Activated naive CD4-positive, alpha-beta T cell treated with Interleukin-2 at 50 U/mL for 16 hours (primary cell): ENCODE results near the gene HDGFL3.
"Not testable (repeated sequence)": the region's sequence is repeated elsewhere in the genome, so short reads cannot be mapped to it uniquely, and the experiment has no call there.

Source experiments
- DNase-seq: peaks from one replicate; pipeline ENCODE4 v3.0.0-alpha.2; 2020

HDGFL3 gene

DNA sequence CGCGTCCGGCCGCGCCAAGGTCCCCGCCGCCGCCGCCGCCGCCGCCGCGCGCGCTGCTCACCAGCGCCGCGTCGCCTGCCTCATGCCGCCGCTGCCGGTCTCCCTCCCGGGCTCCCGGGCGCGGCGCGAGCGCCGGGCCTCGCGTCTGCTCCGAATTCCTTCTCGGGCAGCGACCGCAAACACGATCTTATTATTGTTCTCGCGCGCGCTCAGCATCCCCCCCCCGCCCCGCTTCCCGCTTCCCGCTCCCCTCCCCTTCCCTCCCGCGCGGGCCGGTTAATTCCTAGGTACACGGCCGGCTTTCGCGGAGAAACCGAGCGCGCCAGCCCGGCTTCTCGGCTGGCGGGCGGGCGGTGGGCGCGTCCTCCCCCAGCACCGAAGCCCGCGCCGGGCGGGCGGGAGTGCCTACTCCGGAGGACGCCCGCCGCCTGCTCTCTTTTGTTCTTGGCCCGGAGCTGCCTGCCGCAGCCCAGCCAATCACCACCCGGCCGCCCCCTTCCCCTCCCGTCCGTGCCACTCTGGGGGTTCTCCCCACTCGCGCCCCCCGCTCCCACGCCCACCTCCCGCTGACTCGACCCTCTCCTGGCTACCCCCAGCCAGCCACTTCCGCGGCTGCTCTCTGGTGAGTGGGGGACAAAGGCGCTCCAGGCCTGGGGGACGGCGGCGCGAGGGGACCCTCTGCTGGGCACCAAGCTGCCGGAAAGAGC, at the start of gene HDGFL3:
Gene HDGFL3 (minus strand): TSS at position 164 of the 707 bp plus-strand sequence. CDS start 409 bp downstream, outside the sequence.
- peak; percentile 36 for DNase-seq

DNA sequence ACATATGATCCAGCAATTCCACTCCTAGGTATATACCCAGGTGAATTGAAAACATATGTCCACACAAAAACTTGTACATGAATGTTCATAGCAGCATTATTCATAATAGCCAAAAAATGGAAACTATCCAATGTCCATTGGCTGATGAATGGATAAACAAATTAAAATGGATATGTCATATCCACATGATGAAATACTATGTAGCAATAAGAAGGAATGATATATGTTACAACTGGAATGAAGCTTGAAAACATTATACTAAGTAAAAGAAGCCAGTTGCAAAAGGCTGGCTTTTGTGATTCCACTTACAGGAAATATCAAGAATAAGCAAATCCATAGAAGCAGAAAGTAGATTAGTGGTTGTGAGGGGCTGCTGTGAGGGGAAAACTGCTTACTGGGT, 43.2 kb upstream of the HDGFL3 start:
- no peak for DNase-seq

- DNase-seq: no peak
Observed at GRCh38 chr15:83249030-83249343, 41.4 kb upstream of the HDGFL3 start.

- DNase-seq: no peak
Observed at GRCh38 chr15:83248151-83249029, 40.8 kb upstream of the HDGFL3 start.

GRCh38 chr15:83243634-83244033, 36.0 kb upstream of the HDGFL3 start:
- no peak for DNase-seq

GRCh38 chr15:83230242-83230641, 22.6 kb upstream of the HDGFL3 start:
- DNase-seq: no peak

GRCh38 chr15:83225449-83225848, 17.8 kb upstream of the HDGFL3 start:
- DNase-seq: no peak

DNA sequence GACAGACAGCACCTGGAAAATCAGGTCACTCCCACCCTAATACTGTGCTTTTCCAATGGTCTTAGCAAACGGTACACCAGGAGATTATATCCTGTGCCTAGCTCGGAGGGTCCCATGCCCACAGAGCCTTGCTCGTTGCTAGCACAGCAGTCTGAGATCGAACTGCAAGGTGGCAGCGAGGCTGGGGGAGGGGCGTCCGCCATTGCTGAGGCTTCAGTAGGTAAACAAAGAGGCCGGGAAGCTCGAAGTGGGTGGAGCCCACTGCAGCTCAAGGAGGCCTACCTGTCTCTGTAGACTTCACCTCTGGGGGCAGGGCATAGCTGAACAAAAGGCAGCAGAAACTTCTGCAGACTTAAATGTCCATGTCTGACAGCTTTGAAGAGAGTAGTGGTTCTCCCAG, 14.2 kb upstream of the HDGFL3 start:
- not testable (repeated sequence) for DNase-seq

- DNase-seq: no peak
Observed at GRCh38 chr15:83219026-83219425, 11.4 kb upstream of the HDGFL3 start.

- DNase-seq: no peak
Observed at GRCh38 chr15:83215306-83215705, 7.7 kb upstream of the HDGFL3 start.

GRCh38 chr15:83210619-83211018, 3.0 kb upstream of the HDGFL3 start:
- DNase-seq: no peak

DNA sequence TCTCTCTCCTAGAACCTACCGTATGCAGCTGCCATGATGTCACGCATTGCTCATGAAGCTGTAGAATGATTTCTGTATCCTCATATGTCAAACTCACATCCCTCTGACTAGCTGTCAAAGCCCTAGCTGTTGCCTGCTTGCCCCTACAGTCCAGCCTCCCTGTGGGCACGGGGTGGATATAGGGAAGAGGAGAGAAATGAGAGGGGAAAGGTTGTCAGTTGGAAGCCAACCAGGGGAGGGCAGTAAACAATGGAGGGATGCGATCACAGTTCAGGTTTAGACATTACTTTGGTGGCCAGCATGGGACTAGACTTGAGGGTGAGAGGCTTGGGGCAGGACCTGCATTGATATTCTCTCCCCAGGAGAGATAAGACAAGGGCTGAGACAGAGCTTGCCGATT, 1.7 kb upstream of the HDGFL3 start:
- no peak for DNase-seq

- no peak for DNase-seq
Observed at GRCh38 chr15:83208367-83208661, 691 bp upstream of the HDGFL3 start.

DNA sequence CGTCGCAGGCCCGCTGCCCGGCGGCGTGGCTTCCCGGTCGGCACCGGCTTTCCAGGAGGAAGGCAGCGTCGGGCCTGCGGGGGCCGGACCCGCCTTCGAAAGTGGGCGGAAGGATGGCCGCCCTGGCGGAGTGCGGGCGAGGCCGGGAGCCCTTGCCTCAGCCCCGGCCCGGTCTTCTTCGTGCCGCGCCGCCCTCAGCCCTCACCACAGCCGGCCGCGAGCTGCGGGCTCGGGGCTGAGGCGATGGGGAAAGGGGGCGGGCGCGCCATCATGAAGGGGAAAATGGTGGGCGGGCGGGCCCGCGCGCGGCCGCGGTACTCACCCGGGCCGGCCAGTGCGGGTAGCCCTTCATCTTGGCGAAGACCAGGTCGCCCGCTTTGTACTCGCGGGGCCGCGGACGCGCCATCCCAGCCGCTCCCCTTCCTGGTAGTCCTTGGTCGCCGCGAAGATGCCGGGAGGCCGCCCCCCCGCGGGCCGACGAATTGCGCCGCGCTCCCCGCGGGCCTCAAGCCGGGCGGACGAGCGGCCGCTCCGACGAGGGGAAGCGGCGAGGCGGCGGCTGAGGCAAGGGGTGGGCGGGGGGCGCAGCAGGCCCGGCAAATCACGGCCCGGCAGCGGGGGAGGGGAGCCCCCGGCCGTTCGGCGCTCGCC, 489 bp downstream of the HDGFL3 start:
- no peak for DNase-seq

DNA sequence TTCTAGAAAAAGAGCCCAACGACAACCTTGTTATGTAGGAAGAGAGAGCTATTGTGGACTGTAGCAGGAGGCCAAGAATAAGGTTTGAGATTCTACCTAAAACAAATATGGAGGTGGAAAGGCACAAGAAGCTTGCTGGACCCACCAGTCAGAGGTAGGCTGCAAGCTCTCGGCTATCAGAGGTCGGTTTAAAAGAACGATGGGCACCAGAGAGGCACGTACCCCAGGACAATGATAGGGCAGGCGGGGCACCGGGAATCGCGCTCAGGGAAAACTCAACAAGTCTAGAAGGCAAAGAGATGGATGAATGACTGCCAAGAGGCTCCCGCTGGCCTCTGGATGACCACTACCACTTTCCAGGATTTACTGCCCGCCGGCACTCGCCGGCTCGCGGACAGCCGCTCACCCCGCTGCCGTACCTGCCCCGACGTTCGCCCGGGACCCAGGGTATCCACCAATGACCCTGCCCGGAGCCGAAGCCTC, 1.1 kb downstream of the HDGFL3 start:
- no peak for DNase-seq

GRCh38 chr15:83205725-83206324, 1.8 kb downstream of the HDGFL3 start:
- no peak for DNase-seq

- no peak for DNase-seq
Observed at GRCh38 chr15:83204697-83205096, 2.9 kb downstream of the HDGFL3 start.

GRCh38 chr15:83203543-83203942, 4.1 kb downstream of the HDGFL3 start:
- DNase-seq: no peak

DNA sequence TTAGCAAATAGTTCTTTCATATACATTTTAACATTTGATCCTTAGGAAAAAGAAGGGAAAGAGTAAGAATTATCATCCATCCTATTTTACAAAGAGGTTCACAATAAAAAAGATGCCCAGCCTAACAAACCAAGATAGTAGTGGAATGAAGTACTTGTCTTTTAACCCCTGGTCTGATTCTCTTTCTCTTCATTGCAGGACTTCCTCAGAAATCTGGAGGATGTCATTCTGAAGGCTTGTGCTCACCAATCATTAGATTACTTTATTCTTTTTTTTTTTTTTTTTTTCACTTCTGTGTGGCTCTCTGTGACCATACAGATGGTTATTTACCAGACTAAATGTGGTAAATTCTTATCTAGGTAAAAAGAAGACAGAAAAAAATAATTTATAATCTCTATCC, 7.0 kb downstream of the HDGFL3 start:
- no peak for DNase-seq

DNA sequence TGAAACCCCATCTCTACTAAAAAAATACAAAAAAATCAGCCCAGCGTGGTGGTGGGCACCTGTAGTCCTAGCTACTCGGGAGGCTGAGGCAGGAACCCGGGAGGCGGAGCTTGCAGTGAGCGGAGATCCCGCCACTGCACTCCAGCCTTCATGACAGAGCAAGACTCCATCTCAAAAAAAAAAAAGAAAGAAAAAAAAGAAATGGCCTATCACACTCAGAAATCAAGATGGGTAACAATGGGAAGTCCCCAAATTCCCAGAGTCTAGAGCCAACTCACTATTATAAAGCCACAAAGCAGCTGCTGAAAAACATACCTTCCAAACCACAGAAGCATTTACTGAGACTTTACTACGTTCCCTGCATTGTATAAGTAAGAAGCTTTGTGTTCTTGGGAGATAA, 7.5 kb downstream of the HDGFL3 start:
- no peak for DNase-seq

DNA sequence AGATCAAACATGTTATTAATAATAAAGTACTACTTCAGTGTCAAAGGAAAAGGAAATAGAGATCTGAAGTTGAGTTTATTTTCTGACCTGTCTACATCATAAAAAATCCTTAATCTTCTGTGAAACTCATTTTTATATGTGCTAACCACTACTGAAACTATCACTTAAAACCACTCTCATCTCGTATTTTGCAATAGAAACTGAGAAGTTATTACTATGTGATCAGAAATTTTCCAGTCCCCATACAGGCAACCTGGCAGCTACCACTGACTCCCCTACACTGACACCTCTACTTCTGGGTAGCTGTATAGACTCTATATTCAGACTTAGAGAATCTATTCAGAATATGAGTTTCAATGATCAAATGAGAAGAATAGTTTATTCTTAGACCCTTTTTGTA, 8.3 kb downstream of the HDGFL3 start:
- DNase-seq: no peak

DNA sequence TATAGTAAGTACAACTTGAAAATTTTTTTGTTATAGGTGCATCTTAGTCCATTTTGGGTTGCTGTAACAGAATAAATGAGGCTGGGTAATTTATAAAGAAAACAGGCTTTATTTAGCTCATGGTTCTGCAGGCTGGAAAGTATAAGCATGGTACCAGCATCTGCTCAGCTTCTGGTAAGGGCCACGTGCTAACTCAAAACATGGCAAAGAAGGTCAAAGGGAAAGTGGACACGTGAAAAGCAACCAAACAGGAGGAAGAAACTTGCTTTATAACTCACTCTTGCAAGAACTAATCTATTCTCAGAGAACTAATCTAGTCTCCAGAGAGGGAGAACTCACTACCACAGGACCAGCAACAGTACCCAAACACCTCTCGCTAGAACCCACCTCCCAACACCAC, 9.1 kb downstream of the HDGFL3 start:
- DNase-seq: no peak

- DNase-seq: no peak
Observed at GRCh38 chr15:83194528-83194927, 13.1 kb downstream of the HDGFL3 start.

- DNase-seq: no peak
Observed at GRCh38 chr15:83193721-83194120, 13.9 kb downstream of the HDGFL3 start.
